ENCODE measurements around the gene NTMT1. TPM values are rescaled to one million over a fixed set of nuclear protein-coding genes. Genes with fewer than 3 reads are reported as not detected.
"Not testable (repeated sequence)": the region's sequence is repeated elsewhere in the genome, so short reads cannot be mapped to it uniquely, and the experiment has no call there.

NTMT1 gene
- total RNA-seq, 1 experiment from 2014 or later: 22.4 TPM

DNA sequence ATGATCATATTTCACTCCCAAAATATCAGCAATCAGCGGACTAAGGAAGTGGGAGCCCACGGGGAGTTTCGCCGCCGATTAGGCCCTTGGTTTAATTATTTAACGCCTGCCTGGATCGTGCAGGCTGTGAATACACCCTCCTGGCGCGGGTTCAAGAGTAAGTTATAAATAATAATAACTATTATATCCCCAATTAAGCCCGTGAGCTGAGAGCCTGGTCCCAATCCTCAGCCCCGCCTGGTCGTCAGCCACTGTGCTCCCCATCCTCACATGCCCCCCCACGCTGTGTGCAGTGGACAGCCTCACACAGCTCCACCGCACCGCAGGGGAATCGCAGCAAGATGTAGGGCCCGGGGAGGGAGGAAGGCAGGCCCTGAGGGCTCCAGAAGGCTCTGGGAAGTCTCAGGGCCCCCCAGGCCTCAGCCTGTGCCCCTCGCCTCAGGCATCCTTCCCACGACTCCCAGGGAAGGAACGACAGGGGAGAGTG lies 28.6 kb downstream of the NTMT1 start:
- H3K9ac ChIP-seq (ENCODE audit: low read length): no peak overlapping the region
- H3K79me2 ChIP-seq (ENCODE audit: low read length): no peaks in the 10 kb centered on the region
- no peak overlapping the region for H3K27ac ChIP-seq (ENCODE audit: low read length)
- DNase-seq: no peak
- no peaks in the 10 kb centered on the region for H3K9me2 ChIP-seq (replicated peaks; ENCODE audit: insufficient read depth, low read length)
- H3K36me3 ChIP-seq (ENCODE audit: insufficient read depth, low read length): no peaks in the 10 kb centered on the region
- no peak overlapping the region for H3K4me3 ChIP-seq (ENCODE audit: low read length)
- no peak overlapping the region for H2AFZ ChIP-seq (ENCODE audit: low read length)
- H3K4me2 ChIP-seq (ENCODE audit: low read depth, low read length, poor library complexity, severe bottlenecking): no peak overlapping the region
- H3K9me3 ChIP-seq (ENCODE audit: low read length): no peaks in the 10 kb centered on the region
- no peaks in the 10 kb centered on the region for H3K4me1 ChIP-seq (ENCODE audit: low read length)
- H4K20me1 ChIP-seq (ENCODE audit: insufficient read depth, low read depth, low read length): no peaks in the 10 kb centered on the region
- H3K27me3 ChIP-seq (ENCODE audit: low read length): no peaks in the 10 kb centered on the region

DNA sequence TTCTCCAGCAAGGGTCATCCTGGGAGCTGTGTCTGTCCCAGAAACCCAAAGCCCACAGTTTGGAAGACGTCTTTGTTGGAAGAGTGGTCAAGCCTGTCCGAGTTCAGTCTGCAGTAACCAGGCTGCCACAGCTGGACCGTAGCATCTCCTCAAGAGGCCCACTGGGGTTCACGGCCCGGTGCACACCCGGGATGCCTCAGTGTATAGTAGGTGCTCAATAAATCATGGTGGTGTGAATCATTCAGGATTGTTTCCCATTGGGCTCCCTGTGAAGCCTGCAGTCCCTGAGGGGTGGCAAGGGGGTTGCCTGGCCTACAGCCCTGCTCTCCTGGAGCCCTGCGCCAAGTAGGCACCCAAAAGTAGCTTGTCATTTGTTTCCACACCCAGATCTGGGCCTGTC lies 29.2 kb downstream of the NTMT1 start:
- H3K36me3 ChIP-seq (ENCODE audit: insufficient read depth, low read length): no peaks in the 10 kb centered on the region
- H3K4me1 ChIP-seq (ENCODE audit: low read length): no peaks in the 10 kb centered on the region
- no peak overlapping the region for H3K9ac ChIP-seq (ENCODE audit: low read length)
- H3K4me3 ChIP-seq (ENCODE audit: low read length): no peak overlapping the region
- no peaks in the 10 kb centered on the region for H3K9me2 ChIP-seq (replicated peaks; ENCODE audit: insufficient read depth, low read length)
- H3K27me3 ChIP-seq (ENCODE audit: low read length): no peaks in the 10 kb centered on the region
- H3K27ac ChIP-seq (ENCODE audit: low read length): no peak overlapping the region
- H3K79me2 ChIP-seq (ENCODE audit: low read length): no peaks in the 10 kb centered on the region
- H3K9me3 ChIP-seq (ENCODE audit: low read length): no peaks in the 10 kb centered on the region
- no peak overlapping the region for H3K4me2 ChIP-seq (ENCODE audit: low read depth, low read length, poor library complexity, severe bottlenecking)
- H2AFZ ChIP-seq (ENCODE audit: low read length): no peak overlapping the region
- H4K20me1 ChIP-seq (ENCODE audit: insufficient read depth, low read depth, low read length): no peaks in the 10 kb centered on the region
- no peak for DNase-seq

DNA sequence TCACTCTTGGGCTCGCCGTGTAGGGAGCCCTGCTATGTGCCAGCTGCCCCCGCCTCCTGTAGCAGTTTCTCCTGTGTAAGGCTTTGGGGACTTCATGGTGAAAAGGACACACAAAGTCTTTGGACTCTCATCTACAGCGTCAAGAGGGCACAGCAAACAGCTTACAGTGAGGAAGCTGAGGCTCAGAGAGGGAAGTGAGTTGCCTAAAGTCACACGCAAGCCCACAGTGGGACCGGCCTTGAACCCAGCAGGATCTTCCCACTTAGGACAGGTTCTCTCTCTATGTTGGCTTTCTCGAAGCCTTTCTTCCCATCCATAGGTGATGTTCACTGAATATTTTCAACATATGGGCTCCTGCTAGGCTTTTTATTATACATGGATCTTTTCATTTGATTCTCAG lies 29.7 kb downstream of the NTMT1 start:
- no peaks in the 10 kb centered on the region for H3K9me2 ChIP-seq (replicated peaks; ENCODE audit: insufficient read depth, low read length)
- no peak overlapping the region for H3K4me2 ChIP-seq (ENCODE audit: low read depth, low read length, poor library complexity, severe bottlenecking)
- H4K20me1 ChIP-seq (ENCODE audit: insufficient read depth, low read depth, low read length): no peaks in the 10 kb centered on the region
- no peaks in the 10 kb centered on the region for H3K79me2 ChIP-seq (ENCODE audit: low read length)
- no peak overlapping the region for H2AFZ ChIP-seq (ENCODE audit: low read length)
- no peak for DNase-seq
- no peak overlapping the region for H3K4me3 ChIP-seq (ENCODE audit: low read length)
- no peaks in the 10 kb centered on the region for H3K4me1 ChIP-seq (ENCODE audit: low read length)
- H3K9ac ChIP-seq (ENCODE audit: low read length): no peak overlapping the region
- no peaks in the 10 kb centered on the region for H3K27me3 ChIP-seq (ENCODE audit: low read length)
- H3K36me3 ChIP-seq (ENCODE audit: insufficient read depth, low read length): no peaks in the 10 kb centered on the region
- H3K27ac ChIP-seq (ENCODE audit: low read length): no peak overlapping the region
- no peaks in the 10 kb centered on the region for H3K9me3 ChIP-seq (ENCODE audit: low read length)

DNA sequence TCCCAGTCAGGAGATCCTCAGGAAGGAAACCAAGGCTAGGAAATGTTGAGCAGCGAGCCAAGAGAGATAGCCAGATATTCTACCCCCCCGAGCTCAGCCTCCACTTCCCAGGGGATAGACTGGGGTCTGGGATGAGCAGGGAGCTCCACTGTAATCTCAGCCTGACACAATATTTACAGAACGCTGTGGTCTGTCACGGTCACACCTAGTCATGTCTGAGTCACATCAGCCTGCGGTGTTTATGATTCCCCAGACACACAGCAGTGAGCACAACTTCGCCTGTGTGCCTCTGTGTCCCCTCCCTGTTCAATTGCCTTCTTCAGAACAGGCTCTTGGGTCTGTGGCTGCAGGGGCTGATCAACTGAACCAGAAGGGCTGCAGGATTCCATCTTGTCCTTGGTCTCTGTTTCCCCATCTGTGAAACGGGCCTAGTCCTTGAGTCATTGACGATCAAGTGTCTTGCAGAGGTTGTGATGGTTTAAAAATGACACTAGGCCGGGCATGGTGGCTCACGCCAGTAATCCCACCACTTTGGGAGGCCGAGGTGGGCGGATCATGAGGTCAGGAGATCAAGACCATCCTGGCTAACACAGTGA lies 30.9 kb downstream of the NTMT1 start:
- Histone ChIP-seq H3K27me3 (ENCODE audit: low read length) (no peaks in the 10 kb centered on the region), H3K9ac (ENCODE audit: low read length) (no peak overlapping the region), H3K4me2 (ENCODE audit: low read depth, low read length, poor library complexity, severe bottlenecking) (no peak overlapping the region)

DNA sequence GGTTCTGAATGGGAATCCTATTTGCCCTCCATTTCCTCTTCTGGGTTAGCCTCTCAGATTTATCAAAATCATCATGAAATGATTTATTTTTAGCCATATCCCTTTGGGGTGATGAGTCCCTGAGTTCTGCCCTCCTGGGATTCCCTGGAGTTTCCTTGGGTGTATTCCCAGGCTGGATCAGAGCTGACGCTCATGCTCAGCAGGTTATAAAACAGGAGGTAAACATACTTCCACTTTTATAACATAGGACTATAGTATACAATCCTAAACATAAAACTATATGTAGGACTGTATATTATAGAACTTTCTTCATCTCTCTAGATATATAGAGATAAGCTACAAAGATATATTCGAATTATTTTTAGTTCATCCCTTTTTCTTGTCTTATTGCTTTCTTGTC lies 35.1 kb downstream of the NTMT1 start:
- no peak overlapping the region for H3K27ac ChIP-seq (ENCODE audit: low read length)
- H3K9ac ChIP-seq (ENCODE audit: low read length): no peak overlapping the region
- no peak overlapping the region for H2AFZ ChIP-seq (ENCODE audit: low read length)
- no peaks in the 10 kb centered on the region for H3K4me1 ChIP-seq (ENCODE audit: low read length)
- H3K4me2 ChIP-seq (ENCODE audit: low read depth, low read length, poor library complexity, severe bottlenecking): no peak overlapping the region
- H3K36me3 ChIP-seq (ENCODE audit: insufficient read depth, low read length): no peaks in the 10 kb centered on the region
- H3K27me3 ChIP-seq (ENCODE audit: low read length): no peaks in the 10 kb centered on the region
- no peak for DNase-seq
- H3K4me3 ChIP-seq (ENCODE audit: low read length): no peak overlapping the region
- no peaks in the 10 kb centered on the region for H4K20me1 ChIP-seq (ENCODE audit: insufficient read depth, low read depth, low read length)
- no peaks in the 10 kb centered on the region for H3K9me3 ChIP-seq (ENCODE audit: low read length)
- no peaks in the 10 kb centered on the region for H3K79me2 ChIP-seq (ENCODE audit: low read length)
- no peaks in the 10 kb centered on the region for H3K9me2 ChIP-seq (replicated peaks; ENCODE audit: insufficient read depth, low read length)

More for the DNA sequence above, 30.9 kb downstream of the NTMT1 start:
- no peak for DNase-seq
- Histone ChIP-seq H3K27ac (ENCODE audit: low read length) (no peak overlapping the region), H2AFZ (ENCODE audit: low read length) (no peak overlapping the region), H3K9me3 (ENCODE audit: low read length) (no peaks in the 10 kb centered on the region), H3K36me3 (ENCODE audit: insufficient read depth, low read length) (no peaks in the 10 kb centered on the region), H4K20me1 (ENCODE audit: insufficient read depth, low read depth, low read length) (no peaks in the 10 kb centered on the region), H3K4me1 (ENCODE audit: low read length) (no peaks in the 10 kb centered on the region), H3K9me2 (replicated peaks; ENCODE audit: insufficient read depth, low read length) (no peaks in the 10 kb centered on the region), H3K4me3 (ENCODE audit: low read length) (no peak overlapping the region), H3K79me2 (ENCODE audit: low read length) (no peaks in the 10 kb centered on the region)

DNA sequence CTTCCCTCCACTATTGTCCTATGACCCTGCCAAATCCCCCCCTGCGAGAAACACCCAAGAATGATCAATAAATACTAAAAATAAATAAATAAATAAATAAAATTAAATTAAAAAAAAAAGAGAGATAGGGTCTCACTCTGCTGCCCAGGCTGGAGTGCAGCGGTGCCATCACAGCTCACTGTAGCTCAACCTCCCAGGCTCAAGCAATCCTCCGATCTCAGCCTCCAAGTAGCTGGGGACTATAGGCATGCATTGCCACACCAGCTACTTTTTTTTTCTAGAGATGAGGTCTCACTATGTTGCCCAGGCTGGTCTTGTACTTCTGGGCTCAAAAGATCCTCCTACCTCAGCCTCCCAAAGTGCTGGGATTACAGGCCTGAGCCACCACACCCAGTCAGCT lies 36.3 kb downstream of the NTMT1 start:
- H3K4me2 ChIP-seq (ENCODE audit: low read depth, low read length, poor library complexity, severe bottlenecking); H3K27ac ChIP-seq (ENCODE audit: low read length); H3K36me3 ChIP-seq (ENCODE audit: insufficient read depth, low read length); DNase-seq; H3K9ac ChIP-seq (ENCODE audit: low read length); H3K79me2 ChIP-seq (ENCODE audit: low read length); H2AFZ ChIP-seq (ENCODE audit: low read length); H4K20me1 ChIP-seq (ENCODE audit: insufficient read depth, low read depth, low read length); H3K9me2 ChIP-seq (replicated peaks; ENCODE audit: insufficient read depth, low read length); H3K9me3 ChIP-seq (ENCODE audit: low read length); H3K27me3 ChIP-seq (ENCODE audit: low read length); H3K4me1 ChIP-seq (ENCODE audit: low read length); H3K4me3 ChIP-seq (ENCODE audit: low read length): not testable (repeated sequence)

DNA sequence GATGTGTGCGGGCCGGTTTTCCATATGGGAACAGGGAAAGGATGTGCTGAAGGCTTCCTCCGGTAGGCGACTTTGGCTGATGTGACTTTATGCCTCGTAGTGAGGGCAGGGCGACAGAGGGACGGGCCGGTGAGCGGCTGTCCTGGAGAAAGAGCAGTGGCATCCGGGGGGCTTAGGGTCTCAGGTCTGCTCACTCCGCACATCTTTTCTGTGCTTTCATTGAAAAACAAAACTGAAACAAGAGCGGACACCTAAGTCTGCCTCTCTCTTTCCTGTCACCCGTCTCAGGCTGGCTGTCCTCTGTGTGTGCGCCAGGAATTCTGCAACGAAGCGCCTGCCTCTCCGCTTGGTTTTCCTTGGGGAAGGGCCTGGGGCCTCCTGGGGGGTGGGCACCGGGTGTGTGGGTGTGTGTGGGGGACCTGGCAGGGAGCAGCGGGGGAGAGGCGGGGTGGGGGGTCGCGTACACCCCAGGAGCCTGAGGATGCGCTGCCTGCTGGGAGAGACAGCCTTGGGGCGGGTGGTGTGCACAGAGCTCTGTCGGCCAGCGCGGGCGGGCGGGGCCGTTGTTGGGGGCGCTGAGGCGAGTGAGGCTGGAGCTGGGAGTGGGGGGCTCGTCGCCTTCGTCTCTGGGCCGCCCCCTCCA lies 38.9 kb downstream of the NTMT1 start:
- H2AFZ ChIP-seq (ENCODE audit: low read length): no peak overlapping the region
- H3K4me3 ChIP-seq (ENCODE audit: low read length): no peak overlapping the region
- no peaks in the 10 kb centered on the region for H3K36me3 ChIP-seq (ENCODE audit: insufficient read depth, low read length)
- no peaks in the 10 kb centered on the region for H4K20me1 ChIP-seq (ENCODE audit: insufficient read depth, low read depth, low read length)
- H3K4me1 ChIP-seq (ENCODE audit: low read length): no peaks in the 10 kb centered on the region
- DNase-seq: no peak
- no peak overlapping the region for H3K27ac ChIP-seq (ENCODE audit: low read length)
- H3K9me3 ChIP-seq (ENCODE audit: low read length): no peaks in the 10 kb centered on the region
- H3K9me2 ChIP-seq (replicated peaks; ENCODE audit: insufficient read depth, low read length): no peaks in the 10 kb centered on the region
- H3K27me3 ChIP-seq (ENCODE audit: low read length): no peaks in the 10 kb centered on the region
- no peaks in the 10 kb centered on the region for H3K79me2 ChIP-seq (ENCODE audit: low read length)
- H3K9ac ChIP-seq (ENCODE audit: low read length): no peak overlapping the region
- no peak overlapping the region for H3K4me2 ChIP-seq (ENCODE audit: low read depth, low read length, poor library complexity, severe bottlenecking)

DNA sequence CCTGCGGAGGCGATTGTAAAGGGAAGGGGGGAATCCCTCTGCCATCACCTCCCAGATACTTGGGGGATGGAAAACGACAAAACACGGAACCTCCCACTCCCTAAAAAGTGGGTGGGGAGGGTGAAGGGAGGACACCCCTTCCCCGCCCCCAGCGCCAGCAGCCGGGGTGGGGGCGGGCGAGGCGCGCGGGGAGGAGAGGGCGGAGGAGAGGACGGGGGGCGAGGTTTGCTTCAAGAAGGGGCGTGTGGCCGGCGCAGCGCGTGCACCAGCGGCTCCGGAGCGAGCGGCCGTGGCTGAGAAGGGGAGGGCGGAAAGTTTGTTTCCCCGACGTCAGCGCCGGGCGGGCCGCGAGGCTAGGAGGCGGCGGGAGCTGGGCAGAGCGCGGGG lies 39.4 kb downstream of the NTMT1 start, which contains the start of gene PRRX2:
TSS of gene PRRX2 (plus strand) at position 259 of the 387 bp plus-strand sequence. CDS start 221 bp downstream, outside the sequence.
- H3K4me3 ChIP-seq (ENCODE audit: low read length): no peak within 1 kb of the TSS
- H4K20me1 ChIP-seq (ENCODE audit: insufficient read depth, low read depth, low read length): no peaks in the 10 kb centered on the region
- H3K79me2 ChIP-seq (ENCODE audit: low read length): no peaks in the 10 kb centered on the region
- no peak for DNase-seq
- H3K4me1 ChIP-seq (ENCODE audit: low read length): no peaks in the 10 kb centered on the region
- H3K4me2 ChIP-seq (ENCODE audit: low read depth, low read length, poor library complexity, severe bottlenecking): no peak within 1 kb of the TSS
- no peak within 1 kb of the TSS for H3K9ac ChIP-seq (ENCODE audit: low read length)
- H3K36me3 ChIP-seq (ENCODE audit: insufficient read depth, low read length): no peaks in the 10 kb centered on the region
- H3K9me2 ChIP-seq (replicated peaks; ENCODE audit: insufficient read depth, low read length): no peaks in the 10 kb centered on the region
- H3K27ac ChIP-seq (ENCODE audit: low read length): no peak within 1 kb of the TSS
- H2AFZ ChIP-seq (ENCODE audit: low read length): no peak within 1 kb of the TSS
- no peaks in the 10 kb centered on the region for H3K9me3 ChIP-seq (ENCODE audit: low read length)
- H3K27me3 ChIP-seq (ENCODE audit: low read length): no peaks in the 10 kb centered on the region

Measured in Karpas-422 (cell line).